H1 (cell line): Measurements from ENCODE around the gene CD300A. TPM values are rescaled to one million over a fixed set of nuclear protein-coding genes. Genes with fewer than 3 reads are reported as not detected.

Experiments
- CTCF ChIA-PET: fragments of 300-600 bp; sonication (Branson Sonifier 250); formaldehyde crosslinking; loops from one replicate; lab custom pipeline; 2021; ENCODE audit not compliant: partially characterized antibody; lab: Charles Lee
- POLR2A ChIA-PET: fragments of 300-600 bp; sonication (Branson Sonifier 250); formaldehyde crosslinking; loops from one replicate; lab custom pipeline; 2021; ENCODE audit warnings: inconsistent platforms; ENCODE audit not compliant: partially characterized antibody; lab: Charles Lee
- DNase-seq, 2 experiments: peaks; one replicate each; pipeline versions ENCODE4 v3.0.0 to v3.0.0-alpha.2; 2010 to 2022; ENCODE audit warnings: low spot score in 2 of 2, low read depth in 1 of 2, mixed read lengths in 1 of 2
- FAIRE-seq: peaks from 2 replicates; lab custom pipeline; 2011; peaks lifted over from hg19 to GRCh38; lab: Jason Lieb, UNC
- H2AFZ ChIP-seq: 2 replicates; pipeline ENCODE4 v1.8.1; 2012; ENCODE audit warnings: low read length, inconsistent platforms
- H2AK5ac ChIP-seq: 2 replicates; pipeline ENCODE4 v1.6.1; 2013; ENCODE audit warnings: low read depth, low read length
- H2BK120ac ChIP-seq: replicated peaks from 2 replicates; pipeline ENCODE3; 2013; ENCODE audit warnings: low read depth, low read length, inconsistent platforms
- H2BK12ac ChIP-seq: 2 replicates; pipeline ENCODE4 v1.6.1; 2013; ENCODE audit warnings: low read depth, low read length
- H2BK15ac ChIP-seq: 2 replicates; pipeline ENCODE4 v1.6.1; 2013; ENCODE audit warnings: low read length
- H2BK20ac ChIP-seq: 2 replicates; pipeline ENCODE4 v1.6.1; 2013; ENCODE audit warnings: low read length
- H2BK5ac ChIP-seq: 2 replicates; pipeline ENCODE4 v1.6.1; 2013; ENCODE audit warnings: low read depth, low read length
- H3K14ac ChIP-seq: 2 replicates; pipeline ENCODE4 v1.6.1; 2013; ENCODE audit warnings: inconsistent platforms; ENCODE audit not compliant: insufficient read length
- H3K18ac ChIP-seq: 2 replicates; pipeline ENCODE4 v1.6.1; 2013; ENCODE audit warnings: low read length; ENCODE audit errors: extremely low read depth
- H3K23ac ChIP-seq: 2 replicates; pipeline ENCODE4 v1.6.1; 2013; ENCODE audit warnings: inconsistent platforms; ENCODE audit not compliant: insufficient read length
- H3K23me2 ChIP-seq: 2 replicates; pipeline ENCODE4 v1.6.1; 2013; ENCODE audit warnings: low read depth, low read length
- H3K27ac ChIP-seq: 2 replicates; pipeline ENCODE4 v1.6.1; 2011; ENCODE audit warnings: low read depth, low read length, inconsistent platforms
- H3K27me3 ChIP-seq, 4 experiments: replicated peaks in 1 of 4; 1 replicate in 1 of 4; 2 replicates in 3 of 4; pipeline versions ENCODE4 v1.6.1 to v1.8.1; 2011 to 2013; ENCODE audit warnings: low read length in 3 of 4, mild to moderate bottlenecking in 3 of 4, inconsistent platforms in 2 of 4, mixed read lengths in 2 of 4, moderate library complexity in 1 of 4; ENCODE audit not compliant: control insufficient read depth in 3 of 4, insufficient read depth in 3 of 4; ENCODE audit errors: extremely low read depth in 1 of 4
- H3K36me3 ChIP-seq, 4 experiments: 2 replicates each; pipeline versions ENCODE4 v1.6.1 to v1.8.1; 2011 to 2013; ENCODE audit warnings: mild to moderate bottlenecking in 4 of 4, low read length in 3 of 4, moderate library complexity in 2 of 4, control low read depth in 1 of 4, inconsistent platforms in 1 of 4; ENCODE audit not compliant: insufficient read depth in 4 of 4, control insufficient read depth in 2 of 4
- H3K4ac ChIP-seq: replicated peaks from 2 replicates; pipeline ENCODE3; 2013; ENCODE audit warnings: low read length, low read depth, mixed read lengths, inconsistent platforms; ENCODE audit not compliant: insufficient read length
- H3K4me1 ChIP-seq, 4 experiments: replicated peaks in 1 of 4; 1 replicate in 1 of 4; 2 replicates in 3 of 4; pipeline versions ENCODE4 v1.6.1 to v1.8.1; 2011 to 2013; ENCODE audit warnings: low read length in 3 of 4, inconsistent platforms in 2 of 4, mixed read lengths in 1 of 4; ENCODE audit not compliant: insufficient read depth in 4 of 4, control insufficient read depth in 3 of 4
- H3K4me2 ChIP-seq, 2 experiments: 2 replicates each; pipeline versions ENCODE4 v1.6.1 to v1.8.1; 2011 to 2013; ENCODE audit warnings: low read depth in 2 of 2, low read length in 2 of 2, control low read depth in 1 of 2, inconsistent platforms in 1 of 2, mild to moderate bottlenecking in 1 of 2; ENCODE audit not compliant: insufficient read depth in 1 of 2
- H3K4me3 ChIP-seq, 4 experiments: fragments of 200-600, 300-600 bp in 1 of 4; sonication (generic), shearing (Covaris generic), sonication (Bioruptor Twin) in 1 of 4; 2 replicates each; pipeline versions ENCODE4 v1.5.1 to v1.8.1; 2011 to 2016; ENCODE audit warnings: low read length in 4 of 4, low read depth in 3 of 4, control low read depth in 2 of 4, inconsistent platforms in 2 of 4, mild to moderate bottlenecking in 2 of 4, mixed read lengths in 1 of 4, moderate library complexity in 1 of 4; ENCODE audit not compliant: insufficient read depth in 2 of 4; ENCODE audit errors: extremely low read depth in 1 of 4
- H3K56ac ChIP-seq: replicated peaks from 2 replicates; pipeline ENCODE3; 2013; ENCODE audit warnings: low read depth, mild to moderate bottlenecking, mixed read lengths, low read length, inconsistent platforms; ENCODE audit not compliant: insufficient read length
- H3K79me1 ChIP-seq: 2 replicates; pipeline ENCODE4 v1.6.1; 2013; ENCODE audit warnings: low read depth, low read length, control low read depth
- H3K79me2 ChIP-seq, 2 experiments: 2 replicates each; pipeline versions ENCODE4 v1.6.1 to v1.8.1; 2012 to 2013; ENCODE audit warnings: low read length in 2 of 2, mild to moderate bottlenecking in 2 of 2, inconsistent platforms in 1 of 2; ENCODE audit not compliant: insufficient read depth in 2 of 2, control insufficient read depth in 1 of 2
- H3K9ac ChIP-seq, 4 experiments: replicated peaks in 1 of 4; 1 replicate in 1 of 4; 2 replicates in 3 of 4; pipeline versions ENCODE4 v1.6.1 to v1.8.1; 2011 to 2013; ENCODE audit warnings: low read depth in 3 of 4, low read length in 3 of 4, control low read depth in 2 of 4, mild to moderate bottlenecking in 2 of 4, moderate library complexity in 2 of 4, inconsistent platforms in 1 of 4; ENCODE audit errors: extremely low read depth in 1 of 4
- H3K9me3 ChIP-seq, 2 experiments: 2 replicates each; pipeline versions ENCODE4 v1.6.1 to v1.8.1; 2012 to 2013; ENCODE audit warnings: mild to moderate bottlenecking in 2 of 2, moderate library complexity in 2 of 2, control low read depth in 1 of 2, inconsistent platforms in 1 of 2, low read depth in 1 of 2, low read length in 1 of 2, mixed read lengths in 1 of 2; ENCODE audit not compliant: insufficient read depth in 2 of 2
- H4K20me1 ChIP-seq, 2 experiments: replicated peaks in 1 of 2; 2 replicates each; pipeline versions ENCODE3 to v1.8.1; 2011 to 2013; ENCODE audit warnings: inconsistent platforms in 2 of 2, low read length in 2 of 2, mild to moderate bottlenecking in 1 of 2; ENCODE audit not compliant: insufficient read depth in 2 of 2, control insufficient read depth in 1 of 2
- H4K5ac ChIP-seq: 2 replicates; pipeline ENCODE4 v1.6.1; 2013; ENCODE audit warnings: low read length, low read depth, mixed read lengths, inconsistent platforms; ENCODE audit not compliant: insufficient read length
- H4K8ac ChIP-seq: 2 replicates; pipeline ENCODE4 v1.8.0; 2013; ENCODE audit warnings: mild to moderate bottlenecking, moderate library complexity, low read length, inconsistent platforms; ENCODE audit not compliant: insufficient read depth; ENCODE audit errors: extremely low read depth
- H4K91ac ChIP-seq: replicated peaks from 2 replicates; pipeline ENCODE3; 2013; ENCODE audit warnings: low read length, mixed read lengths, inconsistent platforms; ENCODE audit not compliant: insufficient read length
- JUN ChIP-seq: IDR thresholded peaks from 2 replicates; pipeline ENCODE4 v1.6.1; 2011; ENCODE audit warnings: low read depth, mild to moderate bottlenecking, improper control_type of control experiment, low read length
- KDM5A ChIP-seq: fragments of 200-600 bp; IDR thresholded peaks from 2 replicates; pipeline ENCODE4 v1.7.1; 2012; ENCODE audit warnings: mild to moderate bottlenecking, low read length, inconsistent platforms, mixed read lengths
- SIN3A ChIP-seq, 2 experiments: IDR thresholded peaks in 1 of 2; conservative IDR thresholded peaks in 1 of 2; 2 replicates each; pipeline ENCODE4 v1.6.1; 2011 to 2012; ENCODE audit warnings: low read length in 2 of 2, improper control_type of control experiment in 1 of 2, low read depth in 1 of 2, mild to moderate bottlenecking in 1 of 2
- TBP ChIP-seq: IDR thresholded peaks from 2 replicates; pipeline ENCODE4 v1.6.1; 2011; ENCODE audit warnings: low read depth, low read length, improper control_type of control experiment
- WGBS, 2 experiments: shearing (Covaris generic) in 1 of 2; methylation state at CpG; one replicate each; pipeline versions ENCODE4 v1.1.6 to v1.1.7; 2013 to 2015; ENCODE audit warnings: low lambda C conversion rate in 2 of 2, mixed read lengths in 2 of 2, inconsistent platforms in 1 of 2, low coverage in 1 of 2, missing lambda C conversion rate in 1 of 2; ENCODE audit not compliant: insufficient replicate concordance in 2 of 2, insufficient coverage in 1 of 2, insufficient read length in 1 of 2; ENCODE audit errors: extremely low coverage in 1 of 2, missing lambda C conversion rate in 1 of 2; 5-methylcytosine and 5-hydroxymethylcytosine counted together
- polyA plus RNA-seq, 7 experiments: library from polyadenylated mRNA; depleted of rRNA in 3 of 7; stranded (reverse) in 5 of 7; unstranded in 2 of 7; fragments of >200 nt in 5 of 7; fragments of 200-250 nt in 2 of 7; gene quantifications; 1 replicate in 5 of 7; 2 replicates in 1 of 7; 4 replicates in 1 of 7; pipeline versions ENCODE4 v1.2.1 to v1.2.3, GENCODE V29; 2011 to 2013; ENCODE audit warnings: missing spikeins in 2 of 7, mixed read lengths in 2 of 7
- total RNA-seq: library from RNA; stranded (reverse); fragmentation: NEBNext Ultra II Directional; extraction: Animal tissue kit (Norgen Biotek cat#: 25700); gene quantifications from 2 replicates; pipeline ENCODE4 v1.2.1, GENCODE V29; 2021

CD300A gene
- total and polyA plus RNA-seq, 2 of the 8 experiments (the other 6 are each of a cell fraction or from before 2014, with no cell fraction given) = 0.52 to 1.3 TPM

DNA sequence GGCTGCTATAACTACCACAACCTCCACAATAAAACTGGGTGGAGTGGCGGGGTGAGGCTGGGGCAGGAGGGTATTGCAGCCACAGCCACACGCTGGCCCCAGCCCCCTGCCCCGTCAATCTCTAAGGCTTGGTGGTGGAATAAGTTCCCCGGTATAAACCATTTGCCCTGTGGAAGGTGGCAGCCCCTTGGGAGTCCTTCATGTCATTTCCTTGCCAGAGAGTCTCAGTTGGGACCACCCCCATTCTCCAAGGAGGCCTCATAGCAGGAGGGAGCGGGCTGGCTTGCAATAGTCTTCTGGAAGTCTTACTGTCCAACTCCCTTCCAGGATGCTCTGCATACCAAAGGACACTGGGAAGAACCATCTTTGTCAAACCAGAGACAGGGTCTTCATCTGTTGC lies 19.4 kb downstream of the CD300A start:
- Histone ChIP-seq H3K36me3 (no peaks in the 10 kb centered on the region), H3K4me2 (no peak overlapping the region), H2BK5ac (no peak overlapping the region), H3K27ac (no peak overlapping the region), H3K56ac (no peak overlapping the region), H2BK20ac (no peak overlapping the region), H4K5ac (no peak overlapping the region), H3K18ac (no peak overlapping the region), H3K79me2 (no peaks in the 10 kb centered on the region), H2AK5ac (no peak overlapping the region), H2BK12ac (no peak overlapping the region), H3K79me1 (no peaks in the 10 kb centered on the region), H3K4me1 (no peaks in the 10 kb centered on the region), H3K23ac (no peak overlapping the region), H3K9me3 (no peaks in the 10 kb centered on the region; a peak in 1 of 4 replicates), H3K23me2 (no peaks in the 10 kb centered on the region), H3K14ac (no peak overlapping the region)
- POLR2A ChIA-PET = no interaction called here
- FAIRE-seq = no peak
- 88% methylated on average over 5 of the region's 5 CpGs; no CpG with 5 or more reads in 1 of the 2 experiments for WGBS, 2 experiments
- TF ChIP-seq SIN3A (conservative IDR thresholded peaks at IDR 0.05 in 1 of 2, IDR thresholded peaks at IDR 0.05 in 1 of 2; ENCODE audit: low read depth in 1 of 2, low read length in 2 of 2) (no peak), TBP (no peak), KDM5A (no peak), JUN (no peak)
- TF ChIP-seq, all 59 proteins: peak for 0
- no peak overlapping the region for H3K4me3 ChIP-seq
- DNase-seq = no peak
- H3K27me3 ChIP-seq = no peaks in the 10 kb centered on the region
- no peaks in the 10 kb centered on the region for H4K20me1 ChIP-seq
- CTCF ChIA-PET = interaction anchor here (1.9 kb wide), 1 partner anchor 11 kb away, joined by 9 read pairs; no protein-coding TSS in a partner anchor
- H2AFZ ChIP-seq = no peak overlapping the region
- H3K4ac ChIP-seq = no peak overlapping the region
- H3K9ac ChIP-seq = no peak overlapping the region
- H4K8ac ChIP-seq = no peak overlapping the region; the same call in 1 of the 2 replicates
- H2BK120ac ChIP-seq = no peak overlapping the region
- no peak overlapping the region for H2BK15ac ChIP-seq
- H4K91ac ChIP-seq = no peak overlapping the region
